GM19043 (cell line): ENCODE data around the gene TNFRSF1B.

ENCODE experiments used
- ATAC-seq: cut with Tn5 transposase; IDR thresholded peaks from one replicate; pipeline ENCODE4 v1.9.1; 2021; ENCODE audit warnings: low read depth; ENCODE audit not compliant: unreplicated experiment

TNFRSF1B gene

GRCh38 chr1:12173631-12174121, 6.9 kb downstream of the TNFRSF1B start:
- no peak for ATAC-seq

- no peak for ATAC-seq
Observed at GRCh38 chr1:12174924-12175810, 8.4 kb downstream of the TNFRSF1B start.

DNA sequence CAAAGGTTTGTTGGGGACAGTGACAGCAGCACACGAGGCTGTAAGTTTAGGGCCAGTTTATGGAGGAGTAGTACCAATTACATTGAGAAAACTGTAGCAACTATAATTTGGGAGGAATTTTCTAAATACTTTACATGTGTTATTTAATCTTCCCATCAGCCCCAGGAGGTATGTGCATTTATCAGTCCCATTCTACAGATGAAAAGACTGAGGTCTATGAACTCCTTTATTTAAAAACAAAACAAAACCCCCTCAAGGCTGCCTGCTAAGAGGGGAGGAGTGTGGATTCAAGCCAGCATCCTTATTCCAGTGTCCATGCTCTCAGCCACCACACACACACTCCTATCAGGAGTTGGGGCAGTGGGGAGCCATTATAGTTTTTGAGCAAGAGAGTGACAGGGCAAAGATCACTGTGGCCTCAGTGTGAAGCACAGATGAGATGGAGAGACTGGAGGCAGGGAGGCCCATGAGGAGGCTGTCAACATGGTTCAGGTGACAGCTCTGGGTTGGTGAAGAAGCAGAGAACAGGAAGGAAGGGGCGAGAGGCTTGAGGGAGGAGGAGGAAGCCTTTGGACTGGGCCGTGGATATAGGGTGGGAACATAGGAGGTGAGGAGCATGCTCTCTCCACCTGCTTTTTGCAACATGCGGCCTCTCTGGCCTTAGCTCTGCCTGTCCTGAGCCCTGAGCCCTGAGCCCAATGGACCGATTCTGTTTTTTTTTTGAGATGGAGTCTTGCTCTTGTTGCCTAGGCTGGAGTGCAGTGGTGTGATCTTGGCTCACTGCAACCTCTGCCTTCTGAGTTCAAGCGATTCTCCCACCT, 9.7 kb downstream of the TNFRSF1B start:
- ATAC-seq, result no peak

GRCh38 chr1:12177156-12177998, 10.6 kb downstream of the TNFRSF1B start:
- ATAC-seq, result no peak

DNA sequence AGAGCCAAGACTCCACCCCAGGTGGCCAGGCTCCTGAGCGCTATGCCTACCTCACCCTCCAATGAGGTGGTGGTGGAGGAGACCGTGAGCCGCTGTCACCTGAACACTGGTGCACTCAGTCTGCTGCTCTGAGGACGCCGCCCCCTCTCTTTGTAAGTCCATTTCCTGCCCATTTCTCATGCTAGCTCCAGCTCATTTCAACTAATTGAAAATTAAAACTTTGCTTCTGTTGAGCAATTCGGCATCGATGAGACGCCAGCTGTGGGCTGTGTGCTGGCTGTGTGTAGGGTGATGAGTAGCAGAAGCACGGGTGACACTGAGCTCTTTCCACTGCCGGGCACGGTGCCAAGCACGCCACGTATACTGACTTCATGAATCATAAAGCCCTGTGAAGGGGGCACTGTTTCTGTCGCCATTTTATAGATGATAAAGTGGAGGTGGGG, 11.2 kb downstream of the TNFRSF1B start:
- no peak for ATAC-seq

DNA sequence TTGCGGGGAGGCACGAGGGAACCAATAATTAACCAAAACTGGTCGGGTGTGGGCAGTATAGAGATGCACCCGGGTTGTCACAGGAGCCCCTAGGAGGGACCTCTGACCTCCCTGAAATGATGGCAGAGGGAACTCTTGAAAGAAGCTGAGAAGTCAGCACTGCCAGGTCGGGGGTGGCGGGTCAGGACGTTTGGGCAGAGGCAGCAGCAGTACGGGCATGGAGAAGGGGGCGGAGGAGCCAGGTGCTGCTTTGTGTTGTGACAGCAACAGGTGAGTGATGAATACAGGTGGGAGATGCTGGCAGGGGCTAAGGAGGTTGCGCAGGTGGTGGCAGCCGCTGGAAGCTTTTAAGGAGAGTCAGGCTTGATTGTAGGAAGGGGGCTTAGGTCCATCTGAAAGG, 11.7 kb downstream of the TNFRSF1B start:
- ATAC-seq, result no peak

DNA sequence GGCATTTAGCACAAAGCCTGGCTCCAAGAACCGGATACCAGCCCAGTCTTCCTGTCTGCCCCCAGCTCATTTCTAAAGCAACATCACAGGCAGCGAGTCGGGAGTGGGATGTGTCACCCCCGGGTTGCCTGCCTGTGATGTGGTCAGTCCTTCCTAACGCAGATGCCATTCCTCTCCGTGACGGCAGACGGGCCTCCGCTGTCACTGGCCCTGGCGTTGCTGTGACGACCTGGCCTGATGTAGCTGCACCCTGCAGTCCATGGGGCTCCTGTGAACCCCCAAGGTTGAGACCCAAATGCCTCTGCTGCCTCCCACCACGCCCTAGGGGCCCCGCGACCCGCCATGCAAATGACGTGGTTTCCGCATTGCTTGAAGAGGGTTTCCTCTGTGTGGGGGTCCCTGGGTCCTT, 12.3 kb downstream of the TNFRSF1B start:
- no peak for ATAC-seq

DNA sequence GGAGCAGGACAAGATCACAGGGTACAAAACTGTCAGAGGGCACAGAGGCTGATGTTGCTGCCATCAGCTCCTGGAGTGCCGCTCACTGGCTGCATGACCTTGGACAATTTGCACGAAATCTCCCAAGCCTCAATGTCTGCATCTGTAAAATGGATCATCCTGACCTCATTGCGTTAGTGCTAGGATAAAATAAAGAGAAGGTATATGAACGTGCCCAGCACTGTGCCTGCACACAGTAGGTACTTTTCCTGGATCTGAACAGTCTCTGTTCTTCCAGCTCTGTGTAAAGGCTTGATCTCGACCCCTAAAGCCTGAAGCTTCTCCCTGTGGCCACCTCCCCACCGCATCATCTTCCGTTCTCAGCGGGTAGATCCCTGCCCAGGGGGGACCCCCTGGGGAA, 12.9 kb downstream of the TNFRSF1B start:
- no peak for ATAC-seq

- no peak for ATAC-seq
Observed at GRCh38 chr1:12180315-12180714, 13.5 kb downstream of the TNFRSF1B start.

GRCh38 chr1:12180903-12181302, 14.1 kb downstream of the TNFRSF1B start:
- no peak for ATAC-seq

DNA sequence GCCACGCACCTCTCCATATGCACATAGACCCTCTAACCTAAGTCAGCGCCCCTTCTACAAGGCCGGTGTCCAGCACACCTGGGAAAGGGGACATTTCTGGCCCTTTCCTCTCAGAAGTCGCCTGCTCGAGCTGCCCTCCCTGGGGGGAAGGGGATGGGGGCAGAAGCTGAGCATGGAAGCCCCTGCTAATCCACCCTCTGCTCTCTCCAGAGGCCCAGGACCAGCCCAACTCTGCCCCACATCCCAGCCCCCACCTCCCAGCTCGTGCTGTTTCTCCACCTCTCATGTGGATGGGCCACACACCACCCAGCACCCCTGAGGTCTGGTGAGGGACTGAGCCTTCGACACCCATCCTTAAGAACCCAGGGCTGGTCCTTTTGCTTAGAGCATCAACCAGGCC, 14.8 kb downstream of the TNFRSF1B start:
- no peak for ATAC-seq

DNA sequence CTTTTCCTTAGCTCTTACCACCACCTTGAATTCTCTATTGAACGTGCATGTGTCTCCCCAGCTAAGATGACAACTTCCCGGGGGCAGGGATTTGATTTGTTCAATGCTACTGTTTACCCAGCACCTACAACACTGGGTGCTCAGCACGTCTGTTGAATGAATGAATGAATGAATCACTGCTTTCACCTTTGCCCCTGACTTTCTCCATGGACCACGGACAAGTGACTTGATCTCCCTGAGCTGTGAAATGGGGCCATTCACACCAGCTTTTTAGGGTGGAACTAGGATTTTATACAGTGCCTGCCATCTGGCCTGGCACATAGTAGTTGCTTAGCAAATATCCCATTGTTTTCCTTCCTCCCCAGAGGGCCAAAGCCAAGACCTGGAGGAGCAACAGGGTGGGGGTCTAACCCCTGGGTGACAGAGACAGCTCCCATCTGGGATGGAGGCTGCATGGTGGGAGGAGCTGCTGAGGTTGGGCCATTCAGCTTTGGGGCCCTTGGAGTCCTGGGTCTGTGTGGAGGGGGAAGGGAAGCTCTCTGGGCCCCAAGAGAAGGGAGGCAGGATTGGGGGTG, 15.7 kb downstream of the TNFRSF1B start:
- ATAC-seq, result no peak

DNA sequence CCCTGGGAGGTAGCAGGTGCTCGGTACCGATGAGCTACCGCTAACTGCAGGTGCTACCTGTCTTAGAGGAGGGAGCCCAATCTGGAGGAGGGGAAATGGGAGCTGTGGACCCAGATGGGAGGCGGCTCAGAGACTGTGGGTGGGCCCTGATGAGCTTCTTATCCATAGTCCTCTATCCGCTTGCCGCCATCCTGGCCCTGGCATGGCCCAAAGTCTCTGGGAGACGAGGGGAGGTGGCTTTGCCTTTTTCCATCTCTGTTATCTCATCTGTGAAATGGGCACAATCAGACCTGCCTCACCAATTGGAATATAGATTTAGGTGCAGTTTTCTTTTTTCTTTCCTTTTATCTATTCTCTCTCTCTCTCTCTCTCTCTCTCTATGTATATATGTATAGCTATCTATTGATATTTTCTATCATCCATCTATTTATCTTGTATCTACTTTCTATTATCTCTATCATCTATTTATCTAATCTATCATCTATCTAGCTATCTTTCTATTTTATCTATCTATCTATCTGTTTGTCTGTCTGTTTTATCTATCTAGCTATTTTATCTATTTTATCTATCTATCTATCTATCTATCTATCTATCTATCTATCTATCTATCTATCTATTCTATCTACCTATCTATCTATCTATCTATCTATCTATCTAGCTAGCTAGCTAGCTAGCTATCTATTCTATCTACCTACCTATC, 16.5 kb downstream of the TNFRSF1B start:
- no peak for ATAC-seq

DNA sequence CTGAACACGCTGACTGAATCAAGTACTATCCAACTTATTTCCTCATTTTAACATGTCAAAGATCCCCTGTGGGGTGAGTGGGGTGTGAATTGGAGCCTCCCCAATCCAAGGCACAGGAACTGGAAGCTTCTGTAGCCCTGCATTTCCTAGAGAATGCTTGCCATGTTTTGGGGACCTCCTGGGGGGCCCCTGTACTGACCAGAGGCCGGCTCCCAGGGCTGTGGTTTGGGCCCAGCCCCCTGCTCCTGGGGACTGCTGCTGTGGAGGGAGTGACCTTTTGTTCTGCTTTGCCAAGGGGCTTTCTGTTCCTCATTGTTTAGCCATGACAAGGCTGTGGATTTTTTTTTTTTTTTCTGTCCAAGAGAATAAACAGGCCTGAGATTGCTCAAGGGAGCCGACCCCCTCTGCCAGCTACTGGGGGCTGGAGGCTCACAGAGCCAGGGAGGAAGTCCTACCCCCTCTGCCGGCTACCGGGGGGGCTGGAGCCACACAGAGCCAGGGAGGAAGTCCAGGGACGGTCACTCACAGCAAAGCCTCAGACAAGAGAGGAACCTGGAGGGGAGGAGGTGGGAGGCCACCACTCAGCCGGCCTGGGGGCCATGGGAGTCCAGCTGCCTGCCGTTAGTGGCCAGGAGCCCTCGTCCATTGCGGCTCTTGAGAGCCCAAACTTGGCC, 17.4 kb downstream of the TNFRSF1B start:
- ATAC-seq, result no peak

- no peak for ATAC-seq
Observed at GRCh38 chr1:12185036-12185917, 18.5 kb downstream of the TNFRSF1B start.

DNA sequence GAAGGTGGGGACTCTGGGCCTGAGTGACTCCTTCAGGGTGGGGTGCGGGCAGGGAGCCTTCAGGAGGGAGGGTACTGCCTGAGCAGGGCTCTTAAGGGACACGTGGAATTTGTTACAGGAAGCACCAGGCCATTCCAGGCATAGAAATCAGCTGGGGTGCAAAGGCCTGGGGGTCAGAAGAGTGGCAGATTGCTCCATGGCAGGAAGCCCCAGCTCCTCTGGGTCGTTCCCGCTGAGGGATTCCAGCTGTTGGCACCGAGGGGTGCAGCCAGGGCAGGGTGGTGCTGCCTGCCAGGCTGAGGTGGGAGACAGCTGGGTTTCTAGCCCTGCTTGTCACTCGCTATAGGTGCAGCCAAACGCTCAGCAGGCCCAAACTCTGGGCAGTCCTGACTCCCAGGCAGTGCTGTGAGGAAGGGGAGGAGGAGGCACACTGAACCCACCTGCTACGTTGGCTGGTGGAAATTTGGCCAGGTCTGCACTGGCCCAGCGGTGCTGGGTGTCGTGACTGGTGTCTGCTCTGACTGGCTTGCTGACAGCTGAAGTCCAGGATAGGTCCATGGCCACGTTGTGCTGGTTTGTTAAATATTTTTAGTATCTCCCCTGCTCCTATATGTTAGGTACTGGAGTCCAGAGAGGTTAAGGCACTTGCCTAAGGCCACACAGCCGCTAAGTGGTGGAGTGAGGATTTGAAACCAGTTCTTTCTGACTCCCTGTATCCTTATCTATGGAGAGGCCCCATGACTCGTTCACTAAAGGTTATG, 19.3 kb downstream of the TNFRSF1B start:
- no peak for ATAC-seq

DNA sequence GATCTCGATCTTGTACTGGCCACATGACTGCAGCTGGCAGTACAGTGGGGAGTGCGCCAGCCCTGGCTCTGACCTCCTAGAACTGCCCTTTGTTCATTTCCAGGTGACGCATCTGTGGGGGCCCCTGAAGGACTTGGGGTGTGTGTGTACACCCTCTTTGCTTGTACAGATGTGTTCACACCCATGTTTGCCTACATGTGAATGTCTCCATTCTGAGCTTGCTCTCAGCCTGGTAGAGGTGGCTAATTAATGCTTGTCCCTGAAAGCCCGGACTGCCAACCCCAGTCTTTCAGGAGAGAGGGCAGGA, 19.8 kb downstream of the TNFRSF1B start:
- ATAC-seq, result no peak

GRCh38 chr1:12188115-12188514, 21.3 kb downstream of the TNFRSF1B start:
- ATAC-seq, result no peak
